ENCODE measurements around the gene P4HA1.

GRCh38 chr10:73117976-73118743 lies 21.5 kb upstream of the P4HA1 start:
- TF ChIP-seq CTCF (conservative IDR thresholded peaks at IDR 0.05; ENCODE audit: low read depth, low read length) (no peak), EZH2 (IDR thresholded peaks at IDR 0.05; ENCODE audit: low read length, unreplicated experiment) (no peak)

All from PC-3 (cell line).